Osteocyte (in vitro differentiated cells): ENCODE results near the gene OPRL1. TPM values are rescaled to one million over a fixed set of nuclear protein-coding genes. Genes with fewer than 3 reads are reported as not detected.

Source experiments
- DNase-seq: peaks from one replicate; pipeline ENCODE4 v3.0.0; 2021; ENCODE audit warnings: mixed read lengths; ENCODE audit not compliant: unreplicated experiment; ENCODE audit errors: extremely low spot score
- H3K27ac Mint-ChIP-seq: one replicate; pipeline ENCODE4 v1.8.0; 2021; ENCODE audit warnings: mild to moderate bottlenecking, mixed read lengths; ENCODE audit not compliant: unreplicated experiment
- H3K27me3 Mint-ChIP-seq: one replicate; pipeline ENCODE4 v1.8.0; 2021; ENCODE audit warnings: mixed read lengths; ENCODE audit not compliant: unreplicated experiment
- H3K36me3 Mint-ChIP-seq: one replicate; pipeline ENCODE4 v1.8.0; 2021; ENCODE audit warnings: mixed read lengths; ENCODE audit not compliant: unreplicated experiment
- H3K4me1 Mint-ChIP-seq: one replicate; pipeline ENCODE4 v1.8.0; 2021; ENCODE audit warnings: mixed read lengths; ENCODE audit not compliant: unreplicated experiment
- H3K4me3 Mint-ChIP-seq: one replicate; pipeline ENCODE4 v1.8.0; 2021; ENCODE audit warnings: mild to moderate bottlenecking, moderate library complexity, mixed read lengths; ENCODE audit not compliant: unreplicated experiment
- H3K9me3 Mint-ChIP-seq: one replicate; pipeline ENCODE4 v1.8.0; 2021; ENCODE audit warnings: mixed read lengths; ENCODE audit not compliant: unreplicated experiment
- total RNA-seq: library from RNA; stranded (reverse); gene quantifications from 2 replicates; pipeline ENCODE4 v1.2.1, GENCODE V29; 2021
- TF ChIP-seq, protein P1 (sequence below): fragments of 200-600 bp; sonication (generic); IDR thresholded peaks from 2 replicates; pipeline ENCODE4 v1.5.0; 2021; ENCODE audit warnings: antibody characterized with exemption, mild to moderate bottlenecking, moderate library complexity

Gene OPRL1
- total RNA-seq, 1 donor from 2014 or later, result 2.1 TPM

GRCh38 chr20:64070244-64070993, 9.5 kb upstream of the OPRL1 start:
- no peak for DNase-seq
- Mint-ChIP-seq H3K9me3 (no peaks in the 10 kb centered on the region), H3K4me1 (peaks cover 6% of the 10 kb centered on the region), H3K36me3 (peaks cover 5% of the 10 kb centered on the region), H3K4me3 (no peak overlapping the region), H3K27ac (no peak overlapping the region), H3K27me3 (no peaks in the 10 kb centered on the region)
- TF ChIP-seq, protein P1, sequence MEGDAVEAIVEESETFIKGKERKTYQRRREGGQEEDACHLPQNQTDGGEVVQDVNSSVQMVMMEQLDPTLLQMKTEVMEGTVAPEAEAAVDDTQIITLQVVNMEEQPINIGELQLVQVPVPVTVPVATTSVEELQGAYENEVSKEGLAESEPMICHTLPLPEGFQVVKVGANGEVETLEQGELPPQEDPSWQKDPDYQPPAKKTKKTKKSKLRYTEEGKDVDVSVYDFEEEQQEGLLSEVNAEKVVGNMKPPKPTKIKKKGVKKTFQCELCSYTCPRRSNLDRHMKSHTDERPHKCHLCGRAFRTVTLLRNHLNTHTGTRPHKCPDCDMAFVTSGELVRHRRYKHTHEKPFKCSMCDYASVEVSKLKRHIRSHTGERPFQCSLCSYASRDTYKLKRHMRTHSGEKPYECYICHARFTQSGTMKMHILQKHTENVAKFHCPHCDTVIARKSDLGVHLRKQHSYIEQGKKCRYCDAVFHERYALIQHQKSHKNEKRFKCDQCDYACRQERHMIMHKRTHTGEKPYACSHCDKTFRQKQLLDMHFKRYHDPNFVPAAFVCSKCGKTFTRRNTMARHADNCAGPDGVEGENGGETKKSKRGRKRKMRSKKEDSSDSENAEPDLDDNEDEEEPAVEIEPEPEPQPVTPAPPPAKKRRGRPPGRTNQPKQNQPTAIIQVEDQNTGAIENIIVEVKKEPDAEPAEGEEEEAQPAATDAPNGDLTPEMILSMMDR, result no peak

- no peaks in the 10 kb centered on the region for H3K27me3 Mint-ChIP-seq
- H3K27ac Mint-ChIP-seq, result no peak overlapping the region
- TF ChIP-seq, protein P1, result no peak
- no peak overlapping the region for H3K4me3 Mint-ChIP-seq
- DNase-seq, result no peak
- peaks cover 5% of the 10 kb centered on the region for H3K36me3 Mint-ChIP-seq
- no peaks in the 10 kb centered on the region for H3K9me3 Mint-ChIP-seq
- H3K4me1 Mint-ChIP-seq, result no peaks in the 10 kb centered on the region
Measured at GRCh38 chr20:64071341-64072332, 8.2 kb upstream of the OPRL1 start.

DNA sequence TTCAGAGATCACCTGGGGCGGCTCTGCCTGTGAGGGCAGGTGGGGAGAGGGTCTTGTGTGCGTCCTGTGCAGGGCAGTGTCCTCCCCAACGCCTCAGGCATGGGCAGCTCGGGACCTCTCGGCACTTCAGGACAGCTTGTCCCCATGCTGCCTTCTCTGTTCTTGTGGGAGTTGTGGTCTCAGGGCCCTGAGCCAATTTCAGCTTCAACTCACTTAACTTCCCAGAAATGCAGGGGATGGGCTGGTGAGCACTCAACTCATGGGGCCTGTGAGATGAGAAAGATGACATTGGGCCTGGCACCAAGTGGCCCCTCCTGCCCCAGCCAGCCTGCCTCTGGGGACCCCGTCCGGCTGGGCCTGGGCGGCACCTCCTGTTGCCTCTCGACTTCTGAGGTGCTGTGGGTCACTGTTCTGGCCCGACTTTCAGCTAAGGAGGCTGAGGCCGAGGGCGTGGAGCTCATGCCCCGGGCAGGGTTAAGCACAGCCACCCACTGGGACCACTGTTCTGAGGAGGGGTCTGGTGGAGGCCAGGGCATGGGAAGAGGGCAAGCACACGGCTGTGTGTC, 7.3 kb upstream of the OPRL1 start:
- H3K27ac Mint-ChIP-seq, result no peak overlapping the region

DNA sequence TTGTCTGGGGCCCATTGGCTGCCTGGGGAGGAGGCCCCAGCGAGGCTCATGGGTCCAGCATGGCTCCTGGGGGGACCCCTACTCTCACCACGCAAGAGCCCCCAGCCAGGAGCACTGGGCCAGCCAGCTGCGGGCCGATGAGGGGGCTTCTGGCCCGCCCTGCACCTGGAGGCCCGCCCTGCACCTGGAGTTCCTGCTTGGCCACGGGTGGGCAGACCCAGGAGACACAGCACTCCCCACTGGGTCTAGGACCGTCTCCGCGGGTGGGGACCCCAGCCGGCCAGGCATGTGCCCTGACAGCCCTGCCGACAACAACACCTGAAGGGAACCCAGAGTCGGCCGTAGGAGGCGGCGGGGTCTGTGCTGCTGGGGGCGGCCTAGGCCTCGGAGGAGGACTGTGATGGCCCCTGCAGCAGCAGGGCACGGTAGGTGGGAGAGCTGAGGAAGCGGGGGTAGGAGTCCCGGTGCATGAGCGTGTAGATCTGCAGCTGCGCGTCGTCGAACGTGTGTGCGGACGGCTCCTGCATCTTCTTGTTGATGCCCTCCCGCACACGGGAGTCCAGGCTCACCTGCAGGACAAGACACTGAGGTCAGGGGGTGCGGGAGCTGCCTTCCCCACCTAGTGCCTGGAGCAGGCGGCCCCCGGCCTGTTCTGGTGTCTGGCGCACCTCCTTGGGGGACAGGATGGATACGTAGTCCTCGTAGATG, 6.3 kb upstream of the OPRL1 start:
- Mint-ChIP-seq H3K27ac (no peak overlapping the region), H3K36me3 (peaks cover 5% of the 10 kb centered on the region), H3K4me3 (no peak overlapping the region), H3K27me3 (no peaks in the 10 kb centered on the region), H3K9me3 (no peaks in the 10 kb centered on the region), H3K4me1 (peaks cover 4% of the 10 kb centered on the region)
- no peak for DNase-seq
- TF ChIP-seq, protein P1, result no peak

More for the DNA sequence above, 7.3 kb upstream of the OPRL1 start:
- Mint-ChIP-seq H3K4me3 (no peak overlapping the region), H3K27me3 (no peaks in the 10 kb centered on the region), H3K36me3 (peaks cover 5% of the 10 kb centered on the region), H3K4me1 (no peaks in the 10 kb centered on the region), H3K9me3 (no peaks in the 10 kb centered on the region)
- DNase-seq, result no peak
- TF ChIP-seq, protein P1, result no peak
